Smooth muscle cell (in vitro differentiated cells): ENCODE data around the gene PMM2. TPM values are rescaled to one million over a fixed set of nuclear protein-coding genes. Genes with fewer than 3 reads are reported as not detected.
A peak's percentile ranks its signal among the peaks of the same experiment; 100 is the strongest.

Experiments used
- DNase-seq: peaks from one replicate; lab custom pipeline; 2025; ENCODE audit not compliant: unreplicated experiment; lab: John Stamatoyannopoulos, UW
- H2AFZ ChIP-seq: fragments of 200-600 bp; sonication (generic); 2 replicates; pipeline ENCODE4 v1.6.0; 2016; ENCODE audit warnings: antibody characterized with exemption, low read depth, mild to moderate bottlenecking
- H3F3A ChIP-seq: fragments of 200-600 bp; sonication (generic); 2 replicates; pipeline ENCODE4 v1.6.0; 2017; ENCODE audit warnings: antibody characterized with exemption, low read depth
- H3K27ac ChIP-seq: fragments of 200-600 bp; sonication (generic); 2 replicates; pipeline ENCODE4 v1.5.1; 2016; ENCODE audit warnings: low read depth, mild to moderate bottlenecking
- H3K27me3 ChIP-seq: fragments of 200-600 bp; sonication (generic); 2 replicates; pipeline ENCODE4 v1.6.1; 2016; ENCODE audit warnings: low read depth, mild to moderate bottlenecking
- H3K36me3 ChIP-seq: fragments of 200-600 bp; sonication (generic); 2 replicates; pipeline ENCODE4 v1.5.1; 2016; ENCODE audit warnings: low read depth
- H3K4me1 ChIP-seq: fragments of 200-600 bp; sonication (generic); 2 replicates; pipeline ENCODE4 v1.5.1; 2016; ENCODE audit warnings: low read depth
- H3K4me2 ChIP-seq: fragments of 200-600 bp; sonication (generic); 2 replicates; pipeline ENCODE4 v1.6.0; 2016; ENCODE audit warnings: mild to moderate bottlenecking
- H3K4me3 ChIP-seq: fragments of 200-600 bp; sonication (generic); 2 replicates; pipeline ENCODE4 v1.5.1; 2016; ENCODE audit warnings: mild to moderate bottlenecking
- H3K79me2 ChIP-seq: fragments of 200-600 bp; sonication (generic); 2 replicates; pipeline ENCODE4 v1.6.0; 2016; ENCODE audit warnings: low read depth, mild to moderate bottlenecking
- H3K9ac ChIP-seq: fragments of 200-600 bp; sonication (generic); 2 replicates; pipeline ENCODE4 v1.6.0; 2016; ENCODE audit warnings: low read depth
- H3K9me3 ChIP-seq: fragments of 200-600 bp; sonication (generic); replicated peaks from 2 replicates; pipeline ENCODE4 v1.5.1; 2016; ENCODE audit warnings: low read depth
- H4K20me1 ChIP-seq: fragments of 200-600 bp; sonication (generic); 2 replicates; pipeline ENCODE4 v1.6.0; 2016; ENCODE audit warnings: low read depth
- CTCF ChIP-seq: fragments of 200-600 bp; sonication (generic); IDR thresholded peaks from 2 replicates; pipeline ENCODE4 v1.5.1; 2017; ENCODE audit warnings: borderline replicate concordance, mild to moderate bottlenecking, antibody characterized with exemption; ENCODE audit not compliant: insufficient read depth, poor library complexity, severe bottlenecking
- WGBS: methylation state at CpG from one replicate; pipeline ENCODE4 v1.1.7; 2016; ENCODE audit warnings: low lambda C conversion rate; 5-methylcytosine and 5-hydroxymethylcytosine counted together
- polyA plus RNA-seq: library from polyadenylated mRNA; unstranded; fragments of >200 nt; fragmentation: Nextera tagmentation; extraction: Ambion mirVana; gene quantifications from 2 replicates; pipeline ENCODE4 v1.2.1, GENCODE V29; 2016
- total RNA-seq: library from RNA; depleted of rRNA; stranded (reverse); fragments of >200 nt; gene quantifications from 2 replicates; pipeline ENCODE4 v1.2.3, GENCODE V29; 2014

PMM2 gene
- total and polyA plus RNA-seq, 2 experiments from 2014 or later = 31.4 to 33.5 TPM

GRCh38 chr16:8861563-8862308 lies 64.1 kb downstream of the PMM2 start:
- no peaks in the 10 kb centered on the region for H3K36me3 ChIP-seq
- peaks cover 96% of the 10 kb centered on the region for H4K20me1 ChIP-seq
- no peak overlapping the region for H3K9ac ChIP-seq
- peaks cover 64% of the 10 kb centered on the region for H3K79me2 ChIP-seq
- H3K4me3 ChIP-seq = no peak overlapping the region
- 91% methylated on average over 13 of the region's 14 CpGs for WGBS
- no peak overlapping the region for H3K27ac ChIP-seq
- no peaks in the 10 kb centered on the region for H3K9me3 ChIP-seq
- H3K4me1 ChIP-seq = peaks cover 16% of the 10 kb centered on the region
- H3K27me3 ChIP-seq = no peaks in the 10 kb centered on the region
- DNase-seq = no peak
- TF ChIP-seq CTCF = no peak
- H3F3A ChIP-seq = peaks cover 10% of the 10 kb centered on the region
- H2AFZ ChIP-seq = no peak overlapping the region
- no peak overlapping the region for H3K4me2 ChIP-seq

- Histone ChIP-seq H3K9me3 (no peaks in the 10 kb centered on the region), H4K20me1 (peaks cover 99% of the 10 kb centered on the region), H3K79me2 (peaks cover 70% of the 10 kb centered on the region), H3K9ac (no peak overlapping the region), H3F3A (peaks cover 7% of the 10 kb centered on the region), H3K4me3 (no peak overlapping the region), H3K27me3 (no peaks in the 10 kb centered on the region), H3K36me3 (no peaks in the 10 kb centered on the region), H3K27ac (no peak overlapping the region), H3K4me1 (peaks cover 16% of the 10 kb centered on the region), H2AFZ (no peak overlapping the region), H3K4me2 (no peak overlapping the region)
- DNase-seq = no peak
- TF ChIP-seq CTCF = no peak
- WGBS = 86% methylated on average over 11 of the region's 14 CpGs
Observed at GRCh38 chr16:8862309-8863130, 64.9 kb downstream of the PMM2 start.

- H3K4me1 ChIP-seq = peaks cover 16% of the 10 kb centered on the region
- peaks cover 87% of the 10 kb centered on the region for H4K20me1 ChIP-seq
- H3K27ac ChIP-seq = no peak overlapping the region
- no peak overlapping the region for H3K9ac ChIP-seq
- H3K36me3 ChIP-seq = no peaks in the 10 kb centered on the region
- no peaks in the 10 kb centered on the region for H3K27me3 ChIP-seq
- peaks cover 72% of the 10 kb centered on the region for H3K79me2 ChIP-seq
- DNase-seq = no peak
- no peaks in the 10 kb centered on the region for H3K9me3 ChIP-seq
- no peak overlapping the region for H3K4me3 ChIP-seq
- 88% methylated on average over 15 of the region's 17 CpGs for WGBS
- TF ChIP-seq CTCF = no peak
- H2AFZ ChIP-seq = no peak overlapping the region
- H3K4me2 ChIP-seq = peak overlapping the region; percentile 24
- peaks cover 7% of the 10 kb centered on the region for H3F3A ChIP-seq
Observed at GRCh38 chr16:8863594-8864424, 66.2 kb downstream of the PMM2 start.
